A172 (cell line): ENCODE measurements around the gene ZIC5. TPM values are rescaled to one million over a fixed set of nuclear protein-coding genes. Genes with fewer than 3 reads are reported as not detected.

Experiments
- DNase-seq: peaks from one replicate; pipeline ENCODE4 v3.0.0-alpha.2; 2015; ENCODE audit warnings: low spot score
- total RNA-seq: library from RNA; depleted of rRNA; stranded (reverse); fragments of >200 nt; shearing (Covaris generic); gene quantifications from 2 replicates; pipeline ENCODE4 v1.2.3, GENCODE V29; 2014; rRNA removed

The ZIC5 gene
- total RNA-seq = 1.5 and 2.4 TPM in 2 replicates

- DNase-seq = no peak
Measured at GRCh38 chr13:99971576-99972189, at the start of gene ZIC5. TSS of gene ZIC5 (minus strand) at chr13:99971767. CDS start at chr13:99971603, 164 bp downstream.

GRCh38 chr13:100019780-100020356 lies 48.3 kb upstream of the ZIC5 start:
- DNase-seq = no peak

- DNase-seq = no peak
Measured at GRCh38 chr13:100014621-100015020, 43.1 kb upstream of the ZIC5 start.

- DNase-seq = no peak
Measured at GRCh38 chr13:99998261-99998660, 26.7 kb upstream of the ZIC5 start.

- DNase-seq = no peak
Measured at GRCh38 chr13:99997702-99998214, 26.2 kb upstream of the ZIC5 start.

GRCh38 chr13:99996381-99996973 lies 24.9 kb upstream of the ZIC5 start:
- no peak for DNase-seq

- DNase-seq = peak; percentile 47
Measured at GRCh38 chr13:99995589-99996380, 24.2 kb upstream of the ZIC5 start.

GRCh38 chr13:99995104-99995588 lies 23.6 kb upstream of the ZIC5 start:
- no peak for DNase-seq

GRCh38 chr13:99994638-99995020 lies 23.1 kb upstream of the ZIC5 start:
- no peak for DNase-seq

GRCh38 chr13:99993660-99994637 lies 22.4 kb upstream of the ZIC5 start:
- no peak for DNase-seq

GRCh38 chr13:99992949-99993351 lies 21.4 kb upstream of the ZIC5 start:
- peak; percentile 69 for DNase-seq

- DNase-seq = no peak
Measured at GRCh38 chr13:99991828-99992775, 20.5 kb upstream of the ZIC5 start.

- DNase-seq = no peak
Measured at GRCh38 chr13:99991013-99991827, 19.7 kb upstream of the ZIC5 start.

- DNase-seq = no peak
Measured at GRCh38 chr13:99990126-99990977, 18.8 kb upstream of the ZIC5 start.

GRCh38 chr13:99989276-99990125 lies 17.9 kb upstream of the ZIC5 start:
- no peak for DNase-seq

GRCh38 chr13:99988529-99989275 lies 17.1 kb upstream of the ZIC5 start:
- DNase-seq = no peak
